Mesothelial cell of epicardium (in vitro differentiated cells): ENCODE results near the gene HIVEP3. TPM values are rescaled to one million over a fixed set of nuclear protein-coding genes. Genes with fewer than 3 reads are reported as not detected.

ENCODE experiments used
- DNase-seq, 2 experiments: peaks; one replicate each; pipeline ENCODE4 v3.0.0; 2021; ENCODE audit warnings: low spot score in 2 of 2; ENCODE audit not compliant: unreplicated experiment in 2 of 2
- H3K27ac Mint-ChIP-seq: 2 replicates; pipeline ENCODE4 v1.8.0; 2021; ENCODE audit warnings: mixed read lengths
- H3K27me3 Mint-ChIP-seq: 2 replicates; pipeline ENCODE4 v1.8.0; 2021; ENCODE audit warnings: low read depth, mixed read lengths
- H3K36me3 Mint-ChIP-seq: 2 replicates; pipeline ENCODE4 v1.8.0; 2021; ENCODE audit warnings: mixed read lengths
- H3K4me1 Mint-ChIP-seq: 2 replicates; pipeline ENCODE4 v1.8.0; 2021; ENCODE audit warnings: mixed read lengths
- H3K4me3 Mint-ChIP-seq: 2 replicates; pipeline ENCODE4 v1.8.0; 2021; ENCODE audit warnings: mild to moderate bottlenecking, moderate library complexity, mixed read lengths
- H3K9me3 Mint-ChIP-seq: 2 replicates; pipeline ENCODE4 v1.8.0; 2021; ENCODE audit warnings: mixed read lengths
- total RNA-seq: library from RNA; stranded (reverse); gene quantifications from 3 replicates; pipeline ENCODE4 v1.2.1, GENCODE V29; 2021
- TF ChIP-seq, protein P1 (sequence below): fragments of 200-600 bp; sonication (generic); IDR thresholded peaks from one replicate; pipeline ENCODE4 v1.5.0; 2021; ENCODE audit warnings: antibody characterized with exemption; ENCODE audit not compliant: unreplicated experiment

Gene HIVEP3
- total RNA-seq, 1 donor from 2014 or later, result 8.9 TPM

- no peaks in the 10 kb centered on the region for H3K9me3 Mint-ChIP-seq
- TF ChIP-seq, protein P1, sequence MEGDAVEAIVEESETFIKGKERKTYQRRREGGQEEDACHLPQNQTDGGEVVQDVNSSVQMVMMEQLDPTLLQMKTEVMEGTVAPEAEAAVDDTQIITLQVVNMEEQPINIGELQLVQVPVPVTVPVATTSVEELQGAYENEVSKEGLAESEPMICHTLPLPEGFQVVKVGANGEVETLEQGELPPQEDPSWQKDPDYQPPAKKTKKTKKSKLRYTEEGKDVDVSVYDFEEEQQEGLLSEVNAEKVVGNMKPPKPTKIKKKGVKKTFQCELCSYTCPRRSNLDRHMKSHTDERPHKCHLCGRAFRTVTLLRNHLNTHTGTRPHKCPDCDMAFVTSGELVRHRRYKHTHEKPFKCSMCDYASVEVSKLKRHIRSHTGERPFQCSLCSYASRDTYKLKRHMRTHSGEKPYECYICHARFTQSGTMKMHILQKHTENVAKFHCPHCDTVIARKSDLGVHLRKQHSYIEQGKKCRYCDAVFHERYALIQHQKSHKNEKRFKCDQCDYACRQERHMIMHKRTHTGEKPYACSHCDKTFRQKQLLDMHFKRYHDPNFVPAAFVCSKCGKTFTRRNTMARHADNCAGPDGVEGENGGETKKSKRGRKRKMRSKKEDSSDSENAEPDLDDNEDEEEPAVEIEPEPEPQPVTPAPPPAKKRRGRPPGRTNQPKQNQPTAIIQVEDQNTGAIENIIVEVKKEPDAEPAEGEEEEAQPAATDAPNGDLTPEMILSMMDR, result no peak
- no peaks in the 10 kb centered on the region for H3K4me1 Mint-ChIP-seq
- H3K36me3 Mint-ChIP-seq, result no peaks in the 10 kb centered on the region
- DNase-seq, result no peak
- no peak overlapping the region for H3K4me3 Mint-ChIP-seq
- no peak overlapping the region for H3K27ac Mint-ChIP-seq
- H3K27me3 Mint-ChIP-seq, result no peaks in the 10 kb centered on the region
Observed at GRCh38 chr1:41816061-41816460, 102.7 kb downstream of the HIVEP3 start.

GRCh38 chr1:41813755-41814745 lies 104.7 kb downstream of the HIVEP3 start:
- TF ChIP-seq, protein P1, result no peak
- Mint-ChIP-seq H3K36me3 (no peaks in the 10 kb centered on the region), H3K9me3 (no peaks in the 10 kb centered on the region), H3K27ac (no peak overlapping the region), H3K27me3 (no peaks in the 10 kb centered on the region), H3K4me3 (no peak overlapping the region), H3K4me1 (no peaks in the 10 kb centered on the region)
- DNase-seq, result no peak

DNA sequence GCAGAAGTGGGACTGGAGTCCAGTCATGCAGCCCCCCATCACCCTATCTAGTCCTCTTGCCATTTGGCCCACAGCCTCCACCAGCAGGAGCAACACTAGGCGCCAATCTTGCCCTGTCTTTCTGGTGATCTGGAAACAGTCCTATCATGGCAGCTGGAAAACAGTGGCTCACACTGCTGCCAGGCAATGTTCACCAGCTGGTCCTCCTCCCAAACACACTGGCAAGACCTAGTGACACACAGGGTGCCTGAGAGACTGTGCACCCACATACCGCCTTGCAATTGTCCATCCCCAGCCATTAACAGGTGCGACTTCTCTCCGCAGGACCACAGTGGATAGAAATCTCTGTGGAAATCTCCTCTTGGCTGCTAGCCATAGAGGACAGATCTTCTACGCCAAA lies 105.5 kb downstream of the HIVEP3 start:
- Mint-ChIP-seq H3K36me3 (no peaks in the 10 kb centered on the region), H3K4me3 (no peak overlapping the region), H3K4me1 (no peaks in the 10 kb centered on the region), H3K27me3 (no peaks in the 10 kb centered on the region), H3K27ac (no peak overlapping the region), H3K9me3 (no peaks in the 10 kb centered on the region)
- TF ChIP-seq, protein P1, result no peak
- no peak for DNase-seq

DNA sequence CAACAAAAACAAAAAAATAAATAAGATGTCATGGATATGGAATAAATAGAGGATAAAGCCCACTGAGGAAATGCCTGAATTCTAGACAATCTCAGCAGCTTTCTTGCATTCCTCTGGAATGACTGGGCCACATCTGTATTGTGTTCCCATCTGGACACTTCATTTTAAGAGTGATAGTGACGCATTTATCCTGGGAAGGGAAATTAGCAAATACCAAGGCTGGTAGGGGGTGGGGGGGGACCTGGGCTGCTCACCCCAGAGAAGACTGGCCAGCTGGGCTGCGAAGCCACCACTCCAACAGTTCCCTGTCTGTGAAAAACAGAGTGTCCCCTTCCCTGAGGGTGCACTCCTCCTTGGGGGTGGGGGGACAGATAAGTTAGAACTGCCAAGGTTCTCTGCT lies 106.3 kb downstream of the HIVEP3 start:
- TF ChIP-seq, protein P1, result no peak
- Mint-ChIP-seq H3K27ac (peak overlapping the region; percentile 52), H3K36me3 (no peaks in the 10 kb centered on the region), H3K27me3 (no peaks in the 10 kb centered on the region), H3K9me3 (no peaks in the 10 kb centered on the region), H3K4me3 (no peak overlapping the region), H3K4me1 (no peaks in the 10 kb centered on the region)
- no peak for DNase-seq

GRCh38 chr1:41812051-41812450 lies 106.7 kb downstream of the HIVEP3 start:
- Mint-ChIP-seq H3K36me3 (no peaks in the 10 kb centered on the region), H3K27me3 (no peaks in the 10 kb centered on the region), H3K4me3 (no peak overlapping the region), H3K4me1 (no peaks in the 10 kb centered on the region), H3K9me3 (no peaks in the 10 kb centered on the region), H3K27ac (peak overlapping the region; percentile 52)
- TF ChIP-seq, protein P1, result peak; percentile 39
- DNase-seq, result peak in 1 of 2 experiments; percentile 48
